SH-SY5Y (cell line): ENCODE data around the gene CCDC180.

ENCODE experiments used
- GATA2 ChIP-seq: IDR thresholded peaks from 2 replicates; pipeline ENCODE4 v1.6.1; 2011; ENCODE audit warnings: mild to moderate bottlenecking, low read depth, low read length
- GATA3 ChIP-seq: IDR thresholded peaks from 2 replicates; pipeline ENCODE4 v1.6.1; 2011; ENCODE audit warnings: low read depth, mild to moderate bottlenecking, low read length, moderate library complexity

DNA sequence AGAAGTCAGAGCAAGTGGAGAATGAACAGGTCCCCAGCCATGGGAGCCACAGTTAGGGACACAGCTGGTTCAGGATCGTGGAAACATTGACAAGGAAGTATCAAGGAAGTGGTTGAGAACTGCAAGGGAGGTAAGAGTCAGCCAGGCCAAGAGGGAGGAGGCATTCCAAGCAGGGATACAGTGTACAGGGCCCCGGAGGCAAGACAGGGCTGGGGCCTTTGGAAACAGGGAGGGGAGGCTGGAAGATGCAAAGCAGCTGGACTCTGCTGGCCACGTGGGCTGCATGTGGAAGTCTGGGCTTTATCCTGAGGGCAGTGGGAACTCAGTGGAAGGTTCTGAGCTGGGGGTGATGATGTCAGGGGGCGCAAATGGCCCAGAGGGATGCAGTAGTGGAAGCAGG lies 14.2 kb downstream of the CCDC180 start:
- TF ChIP-seq GATA2, result no peak
- TF ChIP-seq GATA3, result no peak
